ENCODE measurements around the gene TCTA.

The TCTA gene

DNA sequence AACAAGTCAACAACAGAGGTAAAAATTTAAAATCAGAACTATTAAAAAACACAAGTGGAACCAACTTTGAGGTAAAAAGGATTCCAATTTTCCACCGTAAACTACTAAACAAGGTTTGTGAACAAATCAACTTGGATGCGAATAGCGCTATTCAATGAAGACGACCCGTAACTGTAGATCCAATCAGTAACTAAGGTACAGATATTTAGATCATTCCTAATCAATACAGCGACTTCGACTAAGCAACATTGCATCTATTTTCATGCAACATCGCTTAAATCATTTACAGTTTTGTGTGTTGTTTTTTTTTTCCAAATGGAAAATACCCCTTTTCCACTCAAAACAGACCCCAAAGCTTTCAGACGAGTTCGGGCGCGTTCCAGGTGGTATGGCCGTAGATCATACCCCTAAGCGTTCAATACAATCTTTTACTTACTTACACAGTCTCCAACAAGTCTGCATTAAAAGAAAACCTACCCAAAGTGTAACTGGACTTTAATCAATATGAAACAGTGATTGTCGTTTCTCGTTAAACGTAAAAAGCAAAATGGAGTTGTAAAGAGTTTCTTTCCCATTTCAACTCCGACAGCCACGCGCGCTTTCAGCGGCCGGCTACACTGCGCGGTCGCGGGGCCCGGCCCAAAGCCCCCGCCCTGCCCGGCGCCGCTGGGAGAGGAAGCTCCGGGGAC, 1.2 kb upstream of the TCTA start:
- DNase-seq, result no peak

DNA sequence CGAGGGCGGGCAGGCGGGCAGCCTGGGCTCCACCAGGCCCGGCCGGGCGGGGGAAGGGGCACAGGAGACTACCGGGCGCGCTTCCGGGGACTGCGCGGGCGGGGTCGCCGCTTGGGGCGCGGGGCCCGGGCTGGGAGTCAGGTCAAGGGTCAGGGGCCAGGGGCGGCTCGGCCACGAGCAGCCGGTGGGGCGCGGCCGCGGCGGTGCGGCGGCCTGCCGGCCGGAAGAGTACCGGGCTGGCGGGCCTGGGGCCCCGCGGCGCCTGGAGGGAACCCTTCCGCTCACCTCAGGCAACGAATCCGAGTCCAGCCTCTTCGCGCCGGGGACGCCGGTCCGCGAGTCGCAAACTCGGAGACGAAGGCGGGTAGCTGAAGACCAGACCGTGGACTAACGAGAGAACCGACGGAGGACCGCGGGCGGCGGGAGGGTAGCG, 672 bp upstream of the TCTA start:
- DNase-seq, result no peak

DNA sequence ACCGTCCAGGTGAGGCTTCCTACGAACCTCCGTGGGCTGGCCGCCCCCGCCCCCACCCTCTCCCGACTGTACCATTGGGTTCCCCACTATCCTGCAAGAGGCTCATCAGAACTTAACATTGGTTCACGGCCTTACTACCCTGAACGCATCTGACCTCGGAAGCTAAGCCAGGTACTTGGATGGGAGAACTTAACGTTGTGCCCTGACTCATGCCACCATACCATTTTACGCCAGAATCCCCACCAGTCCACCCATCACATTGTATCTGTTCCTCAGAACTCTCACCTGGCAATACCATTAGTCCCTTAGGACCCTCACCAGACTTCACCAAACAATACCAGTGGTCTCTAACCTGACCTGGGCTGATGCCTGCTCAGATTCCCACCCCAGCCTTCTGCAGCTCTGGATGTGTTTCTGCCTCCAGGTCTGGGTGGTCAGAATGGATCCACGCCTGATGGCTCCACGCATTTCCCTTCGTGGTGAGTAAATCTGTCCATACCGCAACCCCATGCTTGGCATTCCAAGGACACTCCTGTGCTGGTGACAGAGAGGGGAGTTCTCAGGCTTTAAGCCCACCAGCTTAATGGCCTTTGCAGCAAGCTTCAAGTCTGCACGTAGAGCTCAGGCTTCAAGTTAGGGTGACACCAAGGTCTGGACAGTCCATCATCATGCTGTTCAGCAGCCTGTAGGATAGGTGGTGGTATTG, 562 bp downstream of the TCTA start:
- no peak for DNase-seq

DNA sequence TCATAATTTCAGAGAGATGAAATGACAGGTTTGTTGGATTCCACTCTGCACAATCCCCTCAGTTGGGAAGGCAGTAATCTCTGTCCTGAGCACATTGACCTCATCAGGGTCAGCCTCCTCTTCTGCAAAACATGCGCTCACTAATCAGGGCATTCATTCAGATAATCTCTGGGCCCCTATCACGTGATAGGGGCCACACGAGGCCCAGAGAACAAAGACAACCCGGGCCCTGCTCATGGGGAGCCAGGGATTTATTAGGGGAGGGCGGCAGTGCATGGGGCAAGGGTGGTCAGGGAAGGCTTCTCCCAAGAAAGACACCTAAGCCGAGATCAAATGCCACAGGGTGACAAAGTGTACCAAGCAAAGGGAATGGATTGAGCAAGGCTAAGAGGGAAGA, 1.1 kb downstream of the TCTA start:
- no peak for DNase-seq

DNA sequence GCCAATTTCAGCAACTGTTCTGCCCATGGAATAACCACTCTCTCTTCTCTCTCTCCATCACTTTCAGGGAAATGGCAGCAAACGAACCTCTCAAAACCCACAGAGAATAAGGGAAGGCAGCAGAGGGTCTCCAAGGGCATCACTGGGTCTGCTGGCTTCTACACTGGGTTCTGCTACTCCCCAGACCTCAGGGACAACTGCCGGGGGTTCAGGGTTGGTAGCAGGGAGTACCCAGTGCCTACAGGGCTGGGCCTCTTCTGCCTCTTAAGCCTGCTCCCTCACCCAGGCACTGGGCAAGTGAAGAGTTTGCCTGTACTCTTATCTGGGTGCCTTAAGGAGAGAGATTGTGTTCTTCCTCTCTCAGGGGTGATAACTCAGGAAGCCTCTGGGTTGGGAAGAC, 2.5 kb downstream of the TCTA start:
- DNase-seq, result no peak

DNA sequence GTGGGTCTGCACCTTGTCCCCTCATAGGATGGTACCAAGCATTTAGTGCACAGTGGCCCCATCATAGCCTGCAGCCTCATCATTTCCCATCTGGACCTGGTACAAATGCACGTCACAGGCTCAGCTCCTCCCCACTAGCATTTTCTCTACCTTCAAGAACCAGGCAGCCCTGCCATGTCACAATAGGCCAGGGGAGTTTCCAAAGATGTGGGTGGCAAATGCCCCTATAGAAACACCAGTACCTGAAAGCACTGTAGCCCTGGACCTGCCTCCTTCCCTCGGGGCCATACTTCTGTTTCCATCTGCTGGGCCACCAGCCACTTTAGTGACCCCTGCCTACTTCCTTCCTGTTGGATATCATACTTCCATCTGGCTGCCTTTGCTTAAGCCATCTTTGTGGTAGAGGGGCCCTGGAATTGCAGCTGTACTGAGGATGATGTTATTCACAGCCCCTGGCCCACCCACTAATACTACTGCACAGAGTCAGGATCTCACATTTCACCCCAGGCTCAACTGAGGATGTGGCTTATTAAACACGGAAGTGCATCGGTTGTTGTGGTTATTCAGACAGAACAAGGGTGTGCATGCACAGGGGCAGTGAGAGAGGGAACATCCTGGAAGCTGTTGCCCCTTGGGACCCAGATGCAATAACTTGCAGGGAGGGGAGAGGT, 3.8 kb downstream of the TCTA start:
- DNase-seq, result no peak

DNA sequence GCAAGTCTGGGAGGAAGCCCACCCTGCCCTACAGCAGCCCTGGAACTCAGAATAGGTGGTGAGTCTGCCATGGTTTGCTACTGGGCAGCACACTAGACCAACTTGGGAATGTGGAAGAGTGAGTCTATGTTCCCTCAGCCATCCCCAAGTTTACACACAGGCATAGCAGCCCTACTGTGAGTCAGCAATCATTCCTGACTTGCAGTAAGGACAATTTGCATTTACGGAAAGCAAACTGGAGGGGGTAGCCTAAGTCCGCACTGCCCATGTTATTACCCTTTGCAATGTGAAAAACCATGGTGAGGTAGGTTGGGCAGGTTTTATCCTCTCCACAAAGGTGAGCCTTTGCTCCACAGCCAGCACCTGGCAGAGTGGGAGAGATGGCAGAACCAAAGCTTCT, 4.6 kb downstream of the TCTA start:
- no peak for DNase-seq

DNA sequence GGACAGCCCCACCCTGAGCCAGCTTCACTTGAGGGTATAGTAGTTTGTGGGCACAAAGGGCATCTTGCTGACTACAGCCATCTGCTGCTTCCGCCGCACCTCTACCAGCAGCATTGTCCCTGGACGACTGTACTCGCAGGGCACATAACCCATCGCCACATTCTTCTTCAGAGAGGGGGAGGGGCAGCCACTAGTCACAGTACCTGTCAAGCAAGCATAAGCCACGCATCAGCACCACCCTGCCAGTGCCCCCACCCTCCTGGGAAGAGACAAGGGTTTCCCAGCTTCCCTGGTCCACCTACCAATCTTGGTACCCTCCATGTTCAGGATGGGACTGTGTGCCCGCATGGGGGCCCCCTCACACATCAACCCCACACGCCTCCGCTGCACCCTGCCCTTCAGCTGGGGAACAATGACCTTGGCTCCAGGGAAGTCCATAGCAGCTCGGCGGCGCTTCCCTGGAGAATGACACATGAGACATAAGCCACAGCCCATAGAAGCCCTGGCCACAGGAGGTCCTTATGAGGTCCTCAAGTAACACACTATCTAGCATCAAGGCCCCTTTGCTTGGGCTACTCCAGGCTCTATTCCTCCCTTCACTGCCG, 5.4 kb downstream of the TCTA start:
- DNase-seq, result no peak

DNA sequence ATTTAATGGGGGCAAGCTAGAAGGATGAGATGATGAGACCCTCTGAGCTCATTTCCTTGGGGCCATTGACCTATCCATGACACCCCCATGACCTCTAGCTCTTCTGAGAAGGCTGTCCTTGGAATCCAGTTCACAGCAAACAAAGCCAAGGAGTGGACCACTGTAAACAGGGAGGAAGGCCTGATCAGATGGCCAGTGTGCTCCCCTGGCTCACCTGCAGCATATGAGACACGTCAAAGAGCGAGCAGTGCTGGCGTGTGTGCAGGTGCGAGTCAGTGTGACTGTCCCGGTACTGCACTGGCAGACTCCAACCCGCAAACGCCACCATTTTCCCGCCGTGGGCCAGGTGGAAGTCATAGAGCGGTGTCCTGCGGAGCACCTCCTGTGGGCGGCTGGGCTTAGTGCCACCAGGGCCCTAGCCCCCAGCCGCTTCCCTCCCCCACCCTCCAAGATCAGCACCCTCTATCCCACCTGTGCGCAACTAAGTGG, 9.7 kb downstream of the TCTA start:
- DNase-seq, result no peak

DNA sequence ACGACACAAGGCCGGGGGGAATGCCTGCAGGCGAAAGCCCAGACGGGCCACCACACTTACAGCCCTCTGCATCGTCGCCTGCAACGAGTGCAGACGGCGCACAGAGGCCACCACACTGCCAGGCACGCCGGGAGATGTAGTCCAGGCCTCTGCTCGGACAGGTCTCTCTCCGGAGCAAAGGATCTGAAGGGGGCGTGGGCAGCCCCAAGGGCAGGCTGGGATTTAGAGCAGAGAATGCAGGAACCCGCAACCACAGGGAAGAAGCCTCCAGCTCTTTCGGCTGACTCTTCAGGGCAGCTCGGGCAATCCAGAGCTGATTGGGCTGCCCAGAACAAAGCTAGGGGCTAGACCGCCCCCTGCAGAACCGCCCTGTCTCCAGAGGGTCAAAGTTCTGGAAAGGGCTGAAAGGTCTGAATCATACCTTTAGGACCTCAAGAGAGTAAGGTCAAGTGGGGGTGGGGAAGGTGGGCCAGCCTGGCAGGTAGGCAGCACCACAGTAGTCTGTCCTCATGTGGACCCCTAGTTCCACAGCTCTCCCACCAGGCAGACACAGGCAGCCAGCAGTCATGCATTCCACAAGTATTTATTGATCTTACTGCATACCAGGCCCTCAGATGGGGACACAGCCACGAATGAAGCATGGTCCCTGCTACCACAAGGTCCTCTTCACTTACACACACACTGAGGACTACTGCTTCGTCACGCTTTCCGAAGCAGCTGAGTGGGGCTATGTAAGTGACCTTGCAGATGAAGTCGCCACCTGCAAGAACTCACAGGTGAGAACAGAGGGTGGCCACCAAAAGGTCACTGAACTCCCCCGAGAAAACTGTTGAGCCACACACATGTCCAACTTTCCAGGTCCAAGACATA, 10.4 kb downstream of the TCTA start, which contains the start of gene AMT:
TSS of gene AMT (minus strand) at position 95 of the 870 bp plus-strand sequence. CDS start at position 72, 23 bp downstream.
- DNase-seq, result no peak

DNA sequence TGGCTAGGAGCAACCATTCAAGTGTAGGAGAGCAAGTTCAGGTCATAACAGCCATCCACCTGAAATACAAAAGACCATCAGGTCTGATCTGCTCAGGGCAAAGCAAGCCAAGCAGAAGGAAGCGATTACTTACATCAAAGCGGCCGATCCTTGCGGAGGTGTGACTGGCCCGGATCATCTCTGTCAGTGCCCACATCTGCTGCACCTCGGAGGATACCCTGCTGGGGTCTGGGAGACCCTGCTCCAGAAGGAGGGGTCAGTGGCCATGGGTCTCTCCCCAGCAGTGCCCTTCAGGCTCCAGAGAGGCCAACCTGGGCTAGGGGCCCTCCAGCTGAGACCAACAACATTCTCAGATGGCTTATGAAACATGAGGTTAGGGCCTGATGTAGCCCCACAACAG, 12.6 kb downstream of the TCTA start:
- DNase-seq, result no peak

DNA sequence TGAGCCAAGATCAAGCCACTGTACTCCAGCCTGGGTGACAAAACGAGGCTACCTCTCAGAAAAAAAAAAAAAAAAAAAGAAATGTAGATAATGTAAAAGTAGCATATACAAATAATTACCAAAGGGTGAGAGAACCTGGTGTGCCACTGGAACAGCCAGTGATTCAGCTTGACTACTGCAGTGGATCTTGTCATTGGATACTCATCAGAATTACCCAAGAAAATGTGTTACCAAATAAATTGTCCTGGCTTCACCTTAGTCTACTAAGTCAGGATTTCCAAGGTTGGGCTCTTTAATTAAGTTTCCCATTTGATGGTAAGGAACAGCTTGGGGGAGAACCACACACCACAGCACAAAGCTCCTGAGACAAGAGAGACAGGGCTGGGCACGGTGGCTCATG, 15.4 kb downstream of the TCTA start:
- DNase-seq, result no peak

DNA sequence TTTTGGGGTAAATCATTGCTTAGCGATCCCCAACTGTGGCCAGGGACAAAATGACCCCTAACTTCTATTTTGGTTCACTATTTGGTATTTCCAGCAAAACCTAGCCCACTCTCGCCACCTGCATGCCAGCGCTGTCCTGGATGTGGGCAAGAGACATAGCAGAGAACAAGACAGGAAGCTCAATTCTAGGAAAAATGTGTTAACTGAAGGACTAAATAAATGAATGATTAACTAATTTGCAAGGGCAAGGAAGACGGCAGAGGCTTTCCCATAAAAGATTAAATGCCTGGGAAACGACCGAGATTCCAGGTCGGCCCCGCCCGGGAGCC, 16.5 kb downstream of the TCTA start:
- DNase-seq, result no peak

DNA sequence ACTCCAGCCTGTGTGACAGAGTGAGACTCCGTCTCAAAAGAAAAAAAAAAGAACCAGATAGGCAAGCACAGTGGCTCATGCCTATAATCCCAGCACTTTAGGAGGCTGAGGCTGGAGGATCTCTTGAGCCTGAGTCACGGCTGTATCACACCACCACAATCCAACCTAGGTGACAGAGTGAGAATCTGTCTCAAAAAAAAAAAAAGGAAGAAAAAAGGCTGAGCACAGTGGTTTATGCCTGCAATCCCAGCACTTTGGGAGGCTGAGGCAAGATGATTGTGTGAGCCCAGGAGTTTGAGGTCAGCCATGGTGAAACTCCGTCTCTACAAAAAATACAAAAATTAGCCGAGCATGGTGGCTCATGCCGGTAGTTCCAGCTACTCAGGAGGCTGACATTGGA, 22.5 kb downstream of the TCTA start:
- no peak for DNase-seq

DNA sequence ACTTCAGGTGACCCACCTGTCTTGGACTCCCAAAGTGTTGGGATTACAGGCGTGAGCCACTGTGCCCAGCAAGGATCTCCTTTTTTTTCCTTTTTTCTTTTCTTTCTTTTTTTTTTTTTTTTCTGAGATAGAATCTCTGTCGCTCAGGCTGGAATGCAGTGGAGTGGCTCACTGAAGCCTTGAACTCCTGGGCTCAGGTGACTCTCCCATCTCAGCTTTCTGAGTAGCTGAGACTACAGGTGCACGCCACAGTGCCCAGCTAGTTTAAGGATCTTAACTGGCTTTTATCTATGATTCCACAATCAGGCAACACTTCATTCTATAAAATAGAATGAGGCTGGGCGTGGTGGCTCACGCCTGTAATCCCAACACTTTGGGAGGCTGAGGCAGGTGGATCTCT, 33.2 kb downstream of the TCTA start:
- DNase-seq, result no peak

DNA sequence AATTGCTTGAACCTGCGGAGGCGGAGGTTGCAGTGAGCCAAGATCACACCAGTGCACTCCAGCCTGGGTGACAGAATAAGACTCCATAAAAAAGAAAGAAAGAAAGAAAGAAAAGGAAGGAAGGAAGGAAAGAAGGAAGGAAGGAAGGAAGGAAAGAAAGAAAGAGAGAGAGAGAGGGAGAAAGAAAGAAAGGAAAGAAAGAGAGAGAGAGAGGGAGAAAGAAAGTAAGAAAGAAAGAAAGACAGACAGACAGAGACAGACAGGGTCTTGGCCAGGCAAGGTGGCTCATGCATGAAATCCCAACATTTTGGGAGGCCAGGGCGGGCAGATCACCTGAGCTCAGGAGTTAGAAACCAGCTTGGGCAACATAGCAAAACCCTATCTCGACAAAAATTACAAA, 41.4 kb downstream of the TCTA start:
- no peak for DNase-seq

DNA sequence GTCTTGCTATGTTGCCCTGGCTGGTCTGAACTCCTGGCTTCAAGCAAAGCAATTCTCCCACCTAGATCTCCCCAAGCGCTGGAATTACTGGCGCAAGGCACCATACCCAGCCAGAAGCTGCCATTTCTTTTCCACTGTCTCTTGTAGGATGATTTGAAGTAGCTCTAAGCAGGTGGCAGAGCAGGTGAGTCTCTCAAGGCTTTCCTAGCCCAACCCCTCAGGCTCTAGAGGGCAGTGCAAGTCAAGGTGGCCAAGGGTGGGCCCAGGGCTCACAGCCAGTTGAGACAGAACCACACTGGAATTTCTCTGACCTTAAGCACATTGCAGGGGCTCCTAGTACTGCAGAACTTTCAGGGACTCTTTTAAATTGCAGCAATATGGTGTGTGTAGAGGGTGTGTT, 42.2 kb downstream of the TCTA start:
- DNase-seq, result no peak

DNA sequence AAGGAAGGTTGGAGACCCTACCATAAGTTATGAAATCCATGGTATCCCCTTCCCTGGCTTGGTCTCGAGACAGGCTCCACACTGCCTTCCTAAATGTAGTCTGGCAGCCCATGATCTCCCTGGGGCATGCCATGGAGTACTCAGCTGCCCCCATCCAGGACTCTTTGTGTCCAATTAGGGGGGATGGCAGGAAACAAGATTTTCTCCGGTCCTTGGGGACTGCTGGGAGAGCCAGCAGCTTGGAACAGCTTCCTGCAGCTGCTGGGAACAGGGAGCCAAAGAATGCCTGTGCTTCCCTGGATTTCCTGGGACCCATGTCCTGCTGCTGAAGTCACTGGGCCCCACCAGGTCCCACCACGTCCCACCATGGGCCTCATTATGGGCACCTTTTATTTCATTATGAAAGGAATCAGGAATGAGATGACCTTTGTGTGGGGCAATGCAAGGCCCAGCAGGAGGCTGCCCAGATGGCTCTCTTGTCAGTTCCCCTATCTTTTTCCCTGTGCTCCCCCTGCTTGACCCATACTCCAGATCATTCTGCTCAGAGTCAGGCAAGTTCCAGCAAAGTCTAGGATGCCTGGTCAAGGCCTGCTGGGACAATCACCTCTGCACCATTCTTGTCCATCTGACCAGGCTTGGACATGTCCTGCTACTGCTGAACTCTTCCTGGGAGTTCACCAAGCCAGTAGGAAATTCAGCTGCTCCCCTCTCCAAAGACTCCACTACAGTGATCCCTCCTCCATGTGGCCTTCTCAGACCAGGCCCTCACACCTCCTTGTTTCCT, 42.9 kb downstream of the TCTA start:
- DNase-seq, result no peak

DNA sequence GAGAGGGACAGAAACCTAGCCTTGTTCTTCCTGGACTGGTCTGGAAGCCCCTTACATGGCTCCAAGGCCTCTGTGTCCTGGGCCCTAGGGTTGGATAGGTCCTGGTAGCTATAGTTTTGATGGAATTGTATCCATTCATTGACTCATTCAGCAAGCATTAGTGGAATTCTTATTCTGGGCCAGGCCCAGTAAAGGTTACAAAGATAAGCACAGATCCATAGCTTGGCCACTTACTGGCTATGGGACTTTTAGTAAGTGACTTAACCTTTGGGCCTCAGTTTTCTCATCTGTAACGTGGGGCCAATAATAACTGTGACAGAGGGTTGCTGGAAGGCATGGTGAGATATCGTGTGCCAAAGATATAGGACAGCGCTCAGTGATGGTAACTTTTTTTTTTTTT, 44.2 kb downstream of the TCTA start:
- DNase-seq, result no peak

DNA sequence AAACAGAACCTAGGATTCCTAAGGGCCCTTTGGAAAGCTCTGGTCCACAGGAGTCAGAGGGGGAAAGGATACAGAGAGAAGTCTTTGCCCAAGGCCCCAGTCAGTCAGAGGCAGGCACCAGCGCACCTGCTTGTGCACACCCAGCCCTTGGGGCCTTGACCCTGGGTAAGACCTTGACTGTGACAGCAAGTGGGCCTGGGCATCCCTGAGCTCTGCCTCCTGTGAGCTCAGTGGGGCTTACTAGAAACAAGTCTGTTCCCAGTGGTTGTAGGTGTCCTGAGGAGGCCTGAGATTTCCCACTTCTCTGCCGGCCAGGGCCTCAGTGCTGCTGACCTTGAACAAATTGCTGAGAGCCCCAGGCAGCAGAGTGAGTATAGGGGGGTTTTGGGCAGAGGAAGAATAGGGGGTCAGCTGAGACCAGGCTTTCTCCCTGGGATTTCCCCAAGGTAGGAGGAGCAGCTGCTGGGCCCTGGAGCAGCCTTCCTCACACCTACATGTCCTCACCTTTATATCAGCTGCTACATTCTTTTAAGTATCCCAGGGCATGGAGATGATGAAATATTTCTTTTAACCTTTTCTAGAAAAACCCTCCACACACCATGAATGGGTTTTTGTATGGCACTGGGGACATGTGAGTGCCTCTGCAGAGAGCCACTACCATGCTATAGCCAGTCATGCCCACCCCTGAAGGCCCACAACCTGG, 48.1 kb downstream of the TCTA start:
- DNase-seq, result no peak

DNA sequence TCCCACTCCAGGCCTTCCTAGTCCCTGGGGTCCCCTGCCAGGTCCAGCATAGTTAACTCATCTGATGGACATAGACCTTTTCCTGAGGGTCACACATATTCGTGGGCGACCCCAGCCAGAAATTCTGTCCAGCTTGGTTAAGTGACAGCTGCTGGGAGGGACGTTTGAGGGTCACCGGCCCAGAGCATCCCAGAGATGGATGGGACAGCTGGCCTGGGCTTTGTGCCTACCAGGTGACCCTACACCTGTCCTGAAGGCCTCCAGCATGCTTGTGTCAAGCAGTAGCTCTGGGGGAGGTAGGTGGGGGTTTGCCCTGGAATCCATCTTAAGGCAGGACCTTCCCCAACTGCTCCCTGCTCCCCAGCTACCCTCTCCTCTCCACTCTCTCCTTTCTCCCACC, 48.7 kb downstream of the TCTA start:
- no peak for DNase-seq
